ENCODE data around the gene TMPRSS4. TPM values are rescaled to one million over a fixed set of nuclear protein-coding genes. Genes with fewer than 3 reads are reported as not detected.

The TMPRSS4 gene
- total and polyA plus RNA-seq, 2 of the 13 experiments (the other 11 are each of a cell fraction or from before 2014, with no cell fraction given): 0.32 TPM; not detected in 1

- TF ChIP-seq DZIP1 (CRISPR knock-in tag; IDR thresholded peaks at IDR 0.05): no peak
- TF ChIP-seq PAXIP1 (CRISPR knock-in tag; conservative IDR thresholded peaks at IDR 0.05): 0 out of 2 replicates have a peak, but pooled peaks have one; percentile 36
- no peak for TF ChIP-seq ZNF558 (CRISPR knock-in tag; IDR thresholded peaks at IDR 0.05; ENCODE audit: borderline replicate concordance)
- no peak for TF ChIP-seq ZBTB46 (CRISPR knock-in tag; IDR thresholded peaks at IDR 0.05; ENCODE audit: borderline replicate concordance)
- peak; percentile 32; the same call in 1 of the 2 replicates for TF ChIP-seq ESRRA (CRISPR knock-in tag; IDR thresholded peaks at IDR 0.05; ENCODE audit: low read depth)
- 0 out of 2 replicates have a peak, but pooled peaks have one; percentile 38 for TF ChIP-seq ZNF136 (CRISPR knock-in tag; IDR thresholded peaks at IDR 0.05; ENCODE audit: low read depth)
- TF ChIP-seq IKZF4 (CRISPR knock-in tag; IDR thresholded peaks at IDR 0.05; ENCODE audit: borderline replicate concordance, low read depth, not compliant biosample characterization): no peak
- no peak for TF ChIP-seq CEBPG (CRISPR knock-in tag; IDR thresholded peaks at IDR 0.05)
- TF ChIP-seq ZNF414 (CRISPR knock-in tag; IDR thresholded peaks at IDR 0.05): no peak
- peak; percentile 52; the same call in 1 of the 2 replicates for TF ChIP-seq ZNF598 (CRISPR knock-in tag; IDR thresholded peaks at IDR 0.05; ENCODE audit: borderline replicate concordance)
Measured at GRCh38 chr11:118145285-118146227, 68.7 kb downstream of the TMPRSS4 start (continued).

Measured in HepG2 (cell line).